Measurements from ENCODE around the gene MED17.
A peak's percentile ranks its signal among the peaks of the same experiment; 100 is the strongest.

MED17 gene

GRCh38 chr11:93737904-93738612, 46.0 kb upstream of the MED17 start:
- Histone ChIP-seq H4K8ac (ENCODE audit: low read depth, low read length) (no peak overlapping the region), H3K4me3 (ENCODE audit: low read depth, low read length) (no peak overlapping the region), H4K12ac (ENCODE audit: low read depth, low read length) (no peak overlapping the region), H3K9ac (ENCODE audit: low read length) (no peak overlapping the region), H4K91ac (ENCODE audit: low read depth, low read length) (no peak overlapping the region), H2AK5ac (ENCODE audit: low read length) (no peak overlapping the region), H3K23ac (ENCODE audit: low read length) (no peak overlapping the region), H3K27ac (ENCODE audit: low read depth, low read length) (no peak overlapping the region), H3K4ac (ENCODE audit: low read depth, low read length) (no peak overlapping the region), H3K4me1 (ENCODE audit: control insufficient read depth in 1 of 2, insufficient read depth in 2 of 2, low read length in 2 of 2) (peaks cover 0 to 3% of the 10 kb centered on the region in 2 experiments), H3K9me3 (ENCODE audit: insufficient read depth, low read depth, low read length) (no peaks in the 10 kb centered on the region), H3K14ac (ENCODE audit: low read length) (no peak overlapping the region), H3K36me3 (ENCODE audit: control insufficient read depth in 1 of 2, insufficient read depth in 2 of 2, low read length in 2 of 2) (peaks cover 16 to 18% of the 10 kb centered on the region in 2 experiments), H3K79me2 (ENCODE audit: control insufficient read depth, insufficient read depth, low read length, poor library complexity) (peaks cover 14% of the 10 kb centered on the region), H2AFZ (ENCODE audit: insufficient read depth, low read length, poor library complexity) (no peak overlapping the region), H2BK12ac (ENCODE audit: low read length) (no peak overlapping the region), H3K4me2 (ENCODE audit: low read length) (no peak overlapping the region), H3K27me3 (ENCODE audit: insufficient read depth, low read length) (no peaks in the 10 kb centered on the region), H2BK5ac (ENCODE audit: low read depth, low read length, poor library complexity) (no peak overlapping the region), H3K18ac (ENCODE audit: low read length) (no peak overlapping the region), H2BK120ac (ENCODE audit: insufficient read depth, low read length, poor library complexity) (no peak overlapping the region), H3K79me1 (ENCODE audit: low read length) (peaks cover 13% of the 10 kb centered on the region)
- no peak for DNase-seq
- no CpG with 5 or more reads among the region's 6 CpGs for WGBS (ENCODE audit: extremely low coverage, insufficient coverage, insufficient read length)

- H3K4me1 ChIP-seq (ENCODE audit: control insufficient read depth in 1 of 2, insufficient read depth in 2 of 2, low read length in 2 of 2), result peaks cover 0 to 3% of the 10 kb centered on the region in 2 experiments
- no peaks in the 10 kb centered on the region for H3K27me3 ChIP-seq (ENCODE audit: insufficient read depth, low read length)
- no CpG with 5 or more reads among the region's 6 CpGs for WGBS (ENCODE audit: extremely low coverage, insufficient coverage, insufficient read length)
- peaks cover 14% of the 10 kb centered on the region for H3K79me2 ChIP-seq (ENCODE audit: control insufficient read depth, insufficient read depth, low read length, poor library complexity)
- H3K4ac ChIP-seq (ENCODE audit: low read depth, low read length), result peak overlapping the region; percentile 92
- no peak overlapping the region for H3K18ac ChIP-seq (ENCODE audit: low read length)
- H3K9me3 ChIP-seq (ENCODE audit: insufficient read depth, low read depth, low read length), result no peaks in the 10 kb centered on the region
- H3K4me3 ChIP-seq (ENCODE audit: low read depth, low read length), result no peak overlapping the region
- peaks cover 13 to 19% of the 10 kb centered on the region in 2 experiments for H3K36me3 ChIP-seq (ENCODE audit: control insufficient read depth in 1 of 2, insufficient read depth in 2 of 2, low read length in 2 of 2)
- H2BK120ac ChIP-seq (ENCODE audit: insufficient read depth, low read length, poor library complexity), result no peak overlapping the region
- no peak overlapping the region for H2AFZ ChIP-seq (ENCODE audit: insufficient read depth, low read length, poor library complexity)
- H2BK5ac ChIP-seq (ENCODE audit: low read depth, low read length, poor library complexity), result no peak overlapping the region
- H3K27ac ChIP-seq (ENCODE audit: low read depth, low read length), result no peak overlapping the region
- H3K79me1 ChIP-seq (ENCODE audit: low read length), result peaks cover 13% of the 10 kb centered on the region
- H4K91ac ChIP-seq (ENCODE audit: low read depth, low read length), result no peak overlapping the region
- H3K14ac ChIP-seq (ENCODE audit: low read length), result no peak overlapping the region
- peak overlapping the region; percentile 30 for H3K4me2 ChIP-seq (ENCODE audit: low read length)
- no peak overlapping the region for H2BK12ac ChIP-seq (ENCODE audit: low read length)
- no peak overlapping the region for H4K8ac ChIP-seq (ENCODE audit: low read depth, low read length)
- H3K23ac ChIP-seq (ENCODE audit: low read length), result no peak overlapping the region
- H3K9ac ChIP-seq (ENCODE audit: low read length), result no peak overlapping the region
- no peak for DNase-seq
- no peak overlapping the region for H4K12ac ChIP-seq (ENCODE audit: low read depth, low read length)
- no peak overlapping the region for H2AK5ac ChIP-seq (ENCODE audit: low read length)
Observed at GRCh38 chr11:93738647-93739081, 45.4 kb upstream of the MED17 start.

DNA sequence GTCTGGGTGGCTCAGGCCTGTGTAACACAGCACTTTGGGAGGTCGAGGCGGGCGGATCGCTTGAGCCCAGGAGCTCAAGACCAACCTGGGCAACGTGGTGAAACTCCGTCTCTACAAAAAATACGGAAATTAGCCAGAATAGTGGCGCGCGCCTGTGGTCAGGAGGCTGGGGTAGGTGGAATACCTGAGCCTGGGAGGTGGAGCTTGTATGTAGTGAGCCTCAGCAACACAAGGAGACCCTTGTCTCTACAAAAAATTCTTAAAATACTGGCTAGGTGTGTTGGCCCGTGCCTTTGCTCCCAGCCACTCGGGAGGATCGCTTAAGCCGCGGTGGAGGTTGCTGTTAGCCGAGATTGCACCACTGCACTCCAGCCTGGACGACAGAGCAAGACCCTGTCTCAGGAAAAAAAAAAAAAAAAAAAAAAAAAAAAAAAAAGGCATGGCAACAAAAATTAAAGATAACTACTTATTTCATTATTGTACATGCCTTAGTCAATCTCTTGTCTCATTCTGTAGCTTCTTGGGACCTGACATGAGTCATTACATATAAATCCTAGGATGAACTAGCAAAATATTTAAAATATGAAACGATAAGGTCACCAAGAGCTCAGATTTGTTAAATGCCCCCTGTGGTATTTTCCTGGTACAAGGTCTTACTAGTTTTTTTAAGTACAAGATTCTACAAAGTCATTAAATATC, 43.9 kb upstream of the MED17 start:
- H3K14ac ChIP-seq (ENCODE audit: low read length), result no peak overlapping the region
- no peak overlapping the region for H2BK12ac ChIP-seq (ENCODE audit: low read length)
- no peaks in the 10 kb centered on the region for H3K27me3 ChIP-seq (ENCODE audit: insufficient read depth, low read length)
- no peak overlapping the region for H2BK120ac ChIP-seq (ENCODE audit: insufficient read depth, low read length, poor library complexity)
- DNase-seq, result peak; percentile 82 to 87
- H2BK5ac ChIP-seq (ENCODE audit: low read depth, low read length, poor library complexity), result peak overlapping the region; percentile 40
- no peak overlapping the region for H3K23ac ChIP-seq (ENCODE audit: low read length)
- no peak overlapping the region for H4K91ac ChIP-seq (ENCODE audit: low read depth, low read length)
- H3K79me2 ChIP-seq (ENCODE audit: control insufficient read depth, insufficient read depth, low read length, poor library complexity), result peaks cover 14% of the 10 kb centered on the region
- WGBS (ENCODE audit: extremely low coverage, insufficient coverage, insufficient read length), result no CpG with 5 or more reads among the region's 18 CpGs
- peak overlapping the region; percentile 38 for H4K8ac ChIP-seq (ENCODE audit: low read depth, low read length)
- H3K18ac ChIP-seq (ENCODE audit: low read length), result no peak overlapping the region
- H3K4me1 ChIP-seq (ENCODE audit: control insufficient read depth in 1 of 2, insufficient read depth in 2 of 2, low read length in 2 of 2), result peaks cover 0 to 3% of the 10 kb centered on the region in 2 experiments
- no peak overlapping the region for H4K12ac ChIP-seq (ENCODE audit: low read depth, low read length)
- peak overlapping the region; percentile 43 for H3K4ac ChIP-seq (ENCODE audit: low read depth, low read length)
- H3K27ac ChIP-seq (ENCODE audit: low read depth, low read length), result peak overlapping the region; percentile 42
- H2AK5ac ChIP-seq (ENCODE audit: low read length), result peak overlapping the region; percentile 54
- H3K4me3 ChIP-seq (ENCODE audit: low read depth, low read length), result peak overlapping the region; percentile 66
- H3K9me3 ChIP-seq (ENCODE audit: insufficient read depth, low read depth, low read length), result no peaks in the 10 kb centered on the region
- peaks cover 13% of the 10 kb centered on the region for H3K79me1 ChIP-seq (ENCODE audit: low read length)
- peak overlapping the region; percentile 64 for H3K4me2 ChIP-seq (ENCODE audit: low read length)
- H2AFZ ChIP-seq (ENCODE audit: insufficient read depth, low read length, poor library complexity), result no peak overlapping the region
- H3K9ac ChIP-seq (ENCODE audit: low read length), result peak overlapping the region; percentile 45
- peaks cover 8 to 16% of the 10 kb centered on the region in 2 experiments for H3K36me3 ChIP-seq (ENCODE audit: control insufficient read depth in 1 of 2, insufficient read depth in 2 of 2, low read length in 2 of 2)

- Histone ChIP-seq H4K8ac (ENCODE audit: low read depth, low read length) (peak overlapping the region; percentile 91), H3K27me3 (ENCODE audit: insufficient read depth, low read length) (no peaks in the 10 kb centered on the region), H3K79me1 (ENCODE audit: low read length) (peaks cover 13% of the 10 kb centered on the region), H3K4me3 (ENCODE audit: low read depth, low read length) (peak overlapping the region; percentile 97), H2AFZ (ENCODE audit: insufficient read depth, low read length, poor library complexity) (no peak overlapping the region), H2AK5ac (ENCODE audit: low read length) (peak overlapping the region; percentile 64), H2BK12ac (ENCODE audit: low read length) (no peak overlapping the region), H3K4ac (ENCODE audit: low read depth, low read length) (peak overlapping the region; percentile 93), H4K12ac (ENCODE audit: low read depth, low read length) (peak overlapping the region; percentile 48), H4K91ac (ENCODE audit: low read depth, low read length) (peak overlapping the region; percentile 76), H3K18ac (ENCODE audit: low read length) (peak overlapping the region; percentile 48), H3K9me3 (ENCODE audit: insufficient read depth, low read depth, low read length) (no peaks in the 10 kb centered on the region), H3K4me1 (ENCODE audit: control insufficient read depth in 1 of 2, insufficient read depth in 2 of 2, low read length in 2 of 2) (peaks cover 0 to 3% of the 10 kb centered on the region in 2 experiments), H2BK5ac (ENCODE audit: low read depth, low read length, poor library complexity) (peak overlapping the region; percentile 90), H3K4me2 (ENCODE audit: low read length) (peak overlapping the region; percentile 61), H3K14ac (ENCODE audit: low read length) (peak overlapping the region; percentile 91), H2BK120ac (ENCODE audit: insufficient read depth, low read length, poor library complexity) (no peak overlapping the region), H3K36me3 (ENCODE audit: control insufficient read depth in 1 of 2, insufficient read depth in 2 of 2, low read length in 2 of 2) (peaks cover 4 to 12% of the 10 kb centered on the region in 2 experiments), H3K9ac (ENCODE audit: low read length) (peak overlapping the region; percentile 97), H3K79me2 (ENCODE audit: control insufficient read depth, insufficient read depth, low read length, poor library complexity) (peaks cover 14% of the 10 kb centered on the region), H3K23ac (ENCODE audit: low read length) (no peak overlapping the region), H3K27ac (ENCODE audit: low read depth, low read length) (peak overlapping the region; percentile 91)
- DNase-seq, result peak; percentile 59 to 76
- no CpG with 5 or more reads among the region's 20 CpGs for WGBS (ENCODE audit: extremely low coverage, insufficient coverage, insufficient read length)
Observed at GRCh38 chr11:93740730-93741093, 43.4 kb upstream of the MED17 start.
